Daoy (cell line): Measurements from ENCODE around the gene UMAD1. TPM values are rescaled to one million over a fixed set of nuclear protein-coding genes. Genes with fewer than 3 reads are reported as not detected.

Source experiments
- DNase-seq: peaks from one replicate; pipeline ENCODE4 v3.0.0-alpha.2; 2015; ENCODE audit warnings: low read depth
- total RNA-seq: library from RNA; depleted of rRNA; stranded (reverse); fragments of >200 nt; shearing (Covaris generic); gene quantifications from 2 replicates; pipeline ENCODE4 v1.2.3, GENCODE V29; 2014; rRNA removed

The UMAD1 gene
- total RNA-seq, 1 experiment from 2014 or later, result 22.9 TPM

DNA sequence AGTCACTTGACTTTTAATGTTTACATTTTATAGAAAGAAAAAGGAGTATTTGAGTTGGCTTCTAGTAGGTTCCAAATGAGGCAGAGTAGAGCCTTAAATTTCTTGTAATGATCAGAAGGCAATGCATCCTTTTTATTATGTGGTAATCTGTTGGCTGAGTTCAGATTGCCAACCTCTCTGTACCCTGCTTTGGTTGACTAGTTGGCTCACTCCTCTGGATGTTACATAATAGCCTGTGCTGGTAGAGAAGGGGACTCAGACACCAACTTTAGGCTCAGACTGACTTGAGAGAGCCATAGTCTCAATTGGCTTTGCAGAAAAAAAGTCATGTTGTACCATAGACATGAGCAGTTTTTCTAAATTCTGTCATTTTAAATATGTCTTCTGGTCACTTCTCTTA lies 281.3 kb downstream of the UMAD1 start:
- DNase-seq, result no peak

DNA sequence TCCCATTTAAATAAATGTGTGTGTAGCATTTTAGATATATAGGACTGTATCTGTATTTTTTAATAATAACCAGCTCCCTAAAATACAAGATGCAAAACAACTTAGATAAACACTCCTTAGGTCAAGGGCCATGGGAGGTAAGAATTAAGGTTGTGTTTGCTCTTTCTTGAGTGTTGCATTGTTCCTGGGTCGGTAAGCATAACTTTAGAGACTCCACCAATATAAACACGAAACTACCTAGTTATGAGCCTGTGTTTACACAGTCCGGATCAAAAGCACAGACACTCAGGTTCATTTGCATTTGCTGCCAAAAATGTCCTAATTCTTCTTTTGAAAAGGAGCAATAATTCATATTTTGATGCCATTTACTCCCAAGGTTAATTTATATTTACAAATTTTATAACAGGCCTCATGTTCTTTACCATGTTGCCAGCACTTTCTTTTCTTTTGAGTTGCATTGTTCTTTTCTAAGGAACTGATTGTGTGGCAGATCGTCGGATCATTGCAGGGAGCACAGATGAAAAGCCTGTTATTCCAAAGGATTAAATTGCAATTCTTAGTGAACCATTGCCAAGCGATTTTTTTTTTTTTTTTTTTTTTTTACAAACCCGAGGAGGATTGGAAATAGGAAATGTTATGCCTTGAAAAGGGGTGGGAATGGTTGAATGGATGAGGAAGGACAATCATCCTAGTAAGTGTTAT lies 282.3 kb downstream of the UMAD1 start:
- no peak for DNase-seq

DNA sequence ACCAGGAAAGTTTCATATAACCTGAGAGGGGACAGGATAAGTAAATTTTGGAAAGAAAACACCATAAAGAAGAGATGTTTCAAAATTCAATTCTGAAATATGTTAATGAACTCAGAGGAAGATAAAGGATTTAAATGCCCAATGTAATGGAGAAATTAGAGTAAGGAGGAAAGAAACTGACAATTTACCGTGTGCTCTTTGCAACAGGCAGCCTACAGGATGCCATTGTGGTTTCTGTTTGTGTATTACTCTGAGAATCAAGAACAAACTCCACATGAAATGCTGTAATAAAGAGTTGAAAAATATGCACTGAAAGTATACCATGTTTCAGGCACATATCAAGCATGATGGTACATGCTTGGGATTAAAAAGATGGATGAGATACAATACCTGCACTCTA lies 283.3 kb downstream of the UMAD1 start:
- DNase-seq, result no peak

DNA sequence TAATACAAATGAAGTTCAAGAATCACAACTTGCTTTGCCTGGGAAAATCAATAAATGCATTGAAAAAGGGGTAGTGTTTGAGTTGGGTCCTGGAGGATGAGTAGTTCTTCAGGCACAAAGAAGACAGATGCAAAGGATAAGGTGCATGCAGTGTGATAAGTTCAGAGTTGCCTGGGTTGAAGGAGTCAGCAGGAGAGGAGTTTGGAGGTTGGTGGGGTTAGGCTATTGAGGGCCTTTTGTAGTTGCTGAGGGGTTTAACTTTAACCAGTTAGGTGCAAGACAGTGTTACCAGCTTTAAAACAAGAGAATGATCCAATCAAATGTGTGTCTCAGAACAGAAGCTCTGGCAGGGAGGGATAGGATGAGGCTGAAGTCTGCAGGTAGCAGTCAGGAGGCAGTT lies 283.8 kb downstream of the UMAD1 start:
- no peak for DNase-seq

Other genes starting within 250 kb of the UMAD1 start
- not detected in 2 replicates for gene COL28A1, start 104.9 kb upstream of the UMAD1 start, total RNA-seq
- gene MIOS, start 73.9 kb upstream of the UMAD1 start, total RNA-seq, result 32.7 and 39.4 TPM in 2 replicates
- 74.7 and 125 TPM in 2 replicates for gene RPA3, start 77.9 kb downstream of the UMAD1 start, total RNA-seq